Activated CD4-positive, alpha-beta T cell treated with anti-CD3 and anti-CD28 coated beads for 48 hours (primary cell): ENCODE results near the gene FPR1.

Source experiments
- DNase-seq: peaks from one replicate; pipeline ENCODE4 v3.0.0-alpha.2; 2020

Gene FPR1

DNA sequence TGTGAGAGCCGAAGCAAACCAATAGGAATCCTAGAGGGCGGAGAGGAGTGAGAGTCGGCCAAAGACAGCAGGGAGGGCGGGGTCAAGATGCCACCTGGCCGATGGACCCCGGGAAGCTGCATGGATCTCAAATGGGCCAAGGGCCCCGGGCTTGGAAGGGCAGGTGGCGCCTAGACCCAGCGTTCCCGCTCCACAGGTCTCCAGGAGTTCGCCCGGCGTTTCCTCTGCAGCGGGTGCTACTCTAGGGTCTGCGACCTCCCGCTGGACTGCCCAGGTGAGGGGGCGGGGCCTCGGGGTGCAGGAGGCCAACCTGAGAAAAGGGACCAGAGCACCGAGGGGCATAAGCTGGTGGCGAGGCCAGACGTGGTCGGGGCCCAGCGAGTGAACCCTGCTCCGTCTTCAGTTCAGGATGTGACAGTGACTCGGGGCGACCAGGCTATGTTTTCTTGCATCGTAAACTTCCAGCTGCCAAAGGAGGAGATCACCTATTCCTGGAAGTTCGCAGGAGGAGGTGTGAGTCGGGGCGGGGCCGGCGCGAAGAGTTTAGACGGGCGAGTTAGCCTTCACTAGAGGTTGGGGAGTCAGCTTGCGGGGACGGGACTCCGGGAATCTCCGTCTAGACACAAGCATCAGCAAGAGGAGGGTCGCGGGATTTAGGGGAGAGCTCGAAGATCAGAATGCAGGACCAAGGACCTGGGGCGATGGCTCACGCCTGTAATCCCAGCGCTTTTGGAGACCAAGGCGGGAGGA lies 48.7 kb downstream of the FPR1 start:
- DNase-seq, result no peak

DNA sequence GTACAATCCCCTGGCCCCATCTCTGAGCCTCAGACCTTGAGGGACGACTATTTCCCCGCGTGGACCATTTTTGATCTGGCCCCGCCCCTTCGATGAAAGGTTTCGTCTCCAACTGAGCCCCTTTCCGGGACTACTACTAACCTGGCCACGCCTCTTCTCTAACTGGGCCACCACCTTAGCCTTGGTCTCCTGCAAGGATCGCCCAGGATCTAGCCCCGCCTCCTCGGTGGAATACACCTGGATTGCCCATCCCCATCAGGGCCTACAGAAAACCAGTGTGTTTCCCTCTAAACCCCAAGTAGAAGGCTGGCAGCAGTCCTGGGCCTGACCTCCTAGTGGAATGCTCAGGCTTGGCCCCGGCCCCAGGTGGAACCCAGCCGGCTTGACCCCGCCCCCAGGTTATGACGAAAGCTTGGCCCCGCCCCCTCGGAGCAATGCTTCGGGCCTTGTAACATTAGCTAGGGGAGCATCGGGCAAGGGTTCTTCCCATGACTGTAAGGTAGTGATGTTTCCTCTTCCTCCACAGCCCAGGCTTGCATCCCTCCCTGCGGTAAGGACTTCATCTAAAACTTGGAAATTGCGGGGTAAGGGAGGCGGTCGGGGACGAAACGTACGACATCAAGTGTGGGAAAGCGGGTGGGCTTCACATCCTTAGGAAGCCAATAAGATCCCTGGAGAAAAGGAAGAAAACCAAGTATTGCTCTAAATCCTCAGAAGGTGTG lies 49.4 kb downstream of the FPR1 start:
- peak; percentile 79 for DNase-seq

DNA sequence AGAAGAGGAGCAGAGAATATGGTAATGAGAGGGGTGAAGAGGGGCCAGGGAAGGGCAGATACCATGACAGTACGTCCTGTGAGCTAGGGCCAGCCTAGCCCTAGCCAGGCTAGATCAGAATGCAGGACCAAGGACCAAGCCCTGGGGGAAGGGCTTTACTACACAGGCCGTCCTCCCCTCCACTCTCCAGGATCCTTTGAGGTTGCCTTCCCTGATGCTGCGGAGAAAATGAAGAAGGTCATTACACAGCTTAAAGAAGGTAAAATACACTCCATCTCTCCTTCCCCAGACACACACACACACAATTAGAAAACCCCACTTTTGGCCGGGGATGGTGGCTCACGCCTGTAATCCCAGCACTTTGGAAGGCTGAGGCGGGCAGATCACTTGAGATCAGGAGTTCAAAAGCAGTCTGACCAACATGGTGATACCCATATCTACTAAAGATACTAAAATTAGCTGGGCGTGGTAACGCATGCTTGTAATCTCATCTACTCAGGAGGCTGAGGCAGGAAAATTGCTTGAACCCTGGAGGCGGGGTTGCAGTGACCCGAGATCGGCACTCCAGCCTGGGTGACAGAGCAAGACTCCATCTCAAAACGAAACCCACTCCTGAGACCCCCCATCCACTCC lies 50.1 kb downstream of the FPR1 start:
- no peak for DNase-seq

DNA sequence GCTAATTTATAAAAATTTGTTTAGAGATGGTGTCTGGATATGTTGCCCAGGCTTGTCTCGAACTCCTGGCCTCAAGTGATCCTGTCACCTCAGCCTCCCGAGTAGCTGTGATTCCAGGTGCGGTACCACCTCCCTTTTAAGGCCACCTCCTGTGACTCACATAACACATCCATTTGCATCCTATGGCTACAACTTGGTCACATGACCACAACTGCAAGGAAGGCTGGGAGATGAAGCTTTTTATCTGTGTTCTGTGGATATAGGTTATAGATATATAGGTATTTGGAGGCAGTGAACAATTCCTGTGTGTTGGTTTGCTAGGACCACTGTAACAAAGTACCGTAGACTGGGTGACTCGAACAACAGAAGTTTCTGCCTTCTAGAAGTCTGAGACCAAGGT lies 52.5 kb downstream of the FPR1 start:
- DNase-seq, result no peak

DNA sequence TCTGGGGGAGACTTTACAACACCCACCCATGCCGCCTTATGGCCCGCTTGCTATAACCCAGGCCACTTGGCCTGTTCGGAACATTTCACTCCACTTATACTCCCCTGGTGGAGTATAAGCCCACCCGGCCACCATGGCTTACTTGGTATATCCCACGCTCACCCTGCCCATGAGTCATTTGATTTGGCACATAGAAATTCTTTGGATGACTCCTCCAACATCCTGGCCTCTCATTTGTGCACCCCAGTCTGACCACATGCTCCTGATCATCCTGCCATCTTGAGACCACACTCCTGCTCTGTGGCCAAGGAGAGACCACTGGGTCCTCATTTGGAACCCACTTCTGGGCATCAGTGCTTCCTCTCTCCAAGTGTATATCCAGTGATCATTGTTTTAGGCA lies 53.4 kb downstream of the FPR1 start:
- no peak for DNase-seq

DNA sequence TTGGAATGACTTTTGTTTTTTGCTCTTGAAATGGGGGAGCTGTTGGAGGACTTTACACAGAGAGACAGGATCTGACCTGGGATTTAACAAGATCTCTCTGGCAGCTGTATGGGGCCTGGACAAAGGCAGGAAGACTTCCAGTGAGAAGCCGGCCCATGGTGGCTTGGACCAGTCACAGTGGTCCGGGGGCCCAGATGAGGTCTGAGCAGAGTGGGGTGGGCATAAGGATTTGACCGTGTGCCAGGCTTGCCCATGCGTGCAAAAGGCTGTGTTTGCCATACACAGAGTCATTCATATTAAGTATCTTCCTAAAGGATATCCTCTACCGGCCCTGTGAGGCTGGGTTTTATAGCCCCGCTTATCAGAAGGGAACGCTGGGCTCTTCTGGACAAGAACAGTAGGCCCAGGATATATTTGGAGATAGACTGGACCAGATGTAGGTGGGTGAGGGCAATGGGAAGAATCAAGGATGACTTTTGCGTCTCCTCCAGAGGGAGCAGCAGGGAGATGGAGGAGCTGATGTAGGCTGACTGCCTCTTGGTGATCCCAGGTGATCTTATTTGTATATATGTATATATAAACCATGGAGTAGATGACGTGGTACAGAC lies 54.4 kb downstream of the FPR1 start:
- no peak for DNase-seq

DNA sequence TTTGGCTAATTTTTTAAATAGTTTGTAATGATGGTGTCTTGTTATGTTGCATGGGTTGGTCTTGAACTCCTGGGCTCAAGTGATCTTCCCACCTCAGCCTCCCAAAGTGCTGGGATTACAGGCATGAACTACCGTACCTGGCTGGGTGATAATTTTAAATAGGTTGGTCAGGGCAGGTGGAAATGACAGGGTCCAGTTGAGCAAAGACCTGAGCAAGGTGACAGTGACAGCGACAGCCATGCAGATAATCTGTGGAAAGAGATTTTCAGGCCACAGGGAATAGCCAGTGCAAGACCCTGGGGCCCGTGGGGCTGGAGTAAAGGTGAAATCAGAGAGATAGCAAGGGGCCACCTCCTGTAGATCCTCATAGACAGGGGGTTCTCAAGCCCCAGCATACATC lies 55.1 kb downstream of the FPR1 start:
- DNase-seq, result no peak
